ENCODE data around the gene BDH2.

DNA sequence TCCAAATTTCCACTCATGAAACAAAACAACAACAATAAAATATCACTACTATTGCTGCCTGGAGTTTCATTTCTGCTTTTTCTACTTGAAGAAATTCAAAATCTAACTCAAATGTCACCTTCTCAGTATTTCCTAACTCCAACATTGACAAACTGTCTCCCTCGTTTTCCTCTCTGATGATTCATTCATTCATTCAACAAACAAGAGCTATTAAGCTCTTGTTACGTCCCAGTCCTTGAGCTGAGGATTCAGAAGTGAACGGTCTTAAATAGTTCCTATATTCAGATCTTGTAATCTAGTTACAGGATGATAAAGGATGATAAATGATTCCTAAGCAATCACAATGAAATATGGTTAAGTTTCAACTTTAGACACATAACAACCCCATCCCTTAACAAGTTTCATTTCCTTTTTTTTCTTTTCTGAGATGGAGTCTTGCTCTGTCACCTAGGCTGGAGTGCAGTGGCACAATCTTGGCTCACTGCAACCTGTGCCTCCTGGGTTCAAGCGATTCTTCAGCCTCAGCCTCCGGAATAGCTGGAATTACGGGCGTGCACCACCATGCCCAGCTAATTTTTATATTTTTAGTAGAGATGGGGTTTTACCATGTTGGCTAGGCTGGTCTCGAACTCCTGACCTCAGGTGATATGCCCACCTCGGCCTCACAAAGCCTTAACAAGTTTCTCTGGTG is 24.7 kb downstream of the BDH2 start:
- TF ChIP-seq, protein P1, sequence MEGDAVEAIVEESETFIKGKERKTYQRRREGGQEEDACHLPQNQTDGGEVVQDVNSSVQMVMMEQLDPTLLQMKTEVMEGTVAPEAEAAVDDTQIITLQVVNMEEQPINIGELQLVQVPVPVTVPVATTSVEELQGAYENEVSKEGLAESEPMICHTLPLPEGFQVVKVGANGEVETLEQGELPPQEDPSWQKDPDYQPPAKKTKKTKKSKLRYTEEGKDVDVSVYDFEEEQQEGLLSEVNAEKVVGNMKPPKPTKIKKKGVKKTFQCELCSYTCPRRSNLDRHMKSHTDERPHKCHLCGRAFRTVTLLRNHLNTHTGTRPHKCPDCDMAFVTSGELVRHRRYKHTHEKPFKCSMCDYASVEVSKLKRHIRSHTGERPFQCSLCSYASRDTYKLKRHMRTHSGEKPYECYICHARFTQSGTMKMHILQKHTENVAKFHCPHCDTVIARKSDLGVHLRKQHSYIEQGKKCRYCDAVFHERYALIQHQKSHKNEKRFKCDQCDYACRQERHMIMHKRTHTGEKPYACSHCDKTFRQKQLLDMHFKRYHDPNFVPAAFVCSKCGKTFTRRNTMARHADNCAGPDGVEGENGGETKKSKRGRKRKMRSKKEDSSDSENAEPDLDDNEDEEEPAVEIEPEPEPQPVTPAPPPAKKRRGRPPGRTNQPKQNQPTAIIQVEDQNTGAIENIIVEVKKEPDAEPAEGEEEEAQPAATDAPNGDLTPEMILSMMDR (conservative IDR thresholded peaks at IDR 0.05; ENCODE audit: low read depth, low read length), result no peak
- TF ChIP-seq POLR2A (IDR thresholded peaks at IDR 0.05; ENCODE audit: low read depth, low read length) (no peak), CEBPB (IDR thresholded peaks at IDR 0.05; ENCODE audit: low read depth, low read length) (no peak), BHLHE40 (IDR thresholded peaks at IDR 0.05; ENCODE audit: low read depth, low read length) (no peak), MAZ (IDR thresholded peaks at IDR 0.05; ENCODE audit: borderline replicate concordance, low read depth, low read length) (no peak), RAD21 (IDR thresholded peaks at IDR 0.05; ENCODE audit: low read length) (no peak), MAFK (IDR thresholded peaks at IDR 0.05; ENCODE audit: low read depth, low read length) (no peak), RCOR1 (IDR thresholded peaks at IDR 0.05; ENCODE audit: insufficient replicate concordance, low read length) (no peak), SMC3 (IDR thresholded peaks at IDR 0.05; ENCODE audit: low read depth, low read length) (no peak)
- TF ChIP-seq, protein P2, sequence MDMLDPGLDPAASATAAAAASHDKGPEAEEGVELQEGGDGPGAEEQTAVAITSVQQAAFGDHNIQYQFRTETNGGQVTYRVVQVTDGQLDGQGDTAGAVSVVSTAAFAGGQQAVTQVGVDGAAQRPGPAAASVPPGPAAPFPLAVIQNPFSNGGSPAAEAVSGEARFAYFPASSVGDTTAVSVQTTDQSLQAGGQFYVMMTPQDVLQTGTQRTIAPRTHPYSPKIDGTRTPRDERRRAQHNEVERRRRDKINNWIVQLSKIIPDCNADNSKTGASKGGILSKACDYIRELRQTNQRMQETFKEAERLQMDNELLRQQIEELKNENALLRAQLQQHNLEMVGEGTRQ (IDR thresholded peaks at IDR 0.05; ENCODE audit: low read depth, low read length), result no peak
- TF ChIP-seq, protein P3, sequence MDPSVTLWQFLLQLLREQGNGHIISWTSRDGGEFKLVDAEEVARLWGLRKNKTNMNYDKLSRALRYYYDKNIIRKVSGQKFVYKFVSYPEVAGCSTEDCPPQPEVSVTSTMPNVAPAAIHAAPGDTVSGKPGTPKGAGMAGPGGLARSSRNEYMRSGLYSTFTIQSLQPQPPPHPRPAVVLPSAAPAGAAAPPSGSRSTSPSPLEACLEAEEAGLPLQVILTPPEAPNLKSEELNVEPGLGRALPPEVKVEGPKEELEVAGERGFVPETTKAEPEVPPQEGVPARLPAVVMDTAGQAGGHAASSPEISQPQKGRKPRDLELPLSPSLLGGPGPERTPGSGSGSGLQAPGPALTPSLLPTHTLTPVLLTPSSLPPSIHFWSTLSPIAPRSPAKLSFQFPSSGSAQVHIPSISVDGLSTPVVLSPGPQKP (IDR thresholded peaks at IDR 0.05; ENCODE audit: borderline replicate concordance, low read depth, low read length), result no peak

Measured in IMR-90 (cell line).